ENCODE measurements around the gene GPER1. TPM values are rescaled to one million over a fixed set of nuclear protein-coding genes. Genes with fewer than 3 reads are reported as not detected.

The GPER1 gene
- total RNA-seq, 2 experiments from 2014 or later: 0.08 TPM; not detected in 1

- no peak for DNase-seq
- ChIA-PET POLR2A (no interaction called here), CTCF (interaction anchor here (0.9 to 1.9 kb wide), 3 partner anchors 11 to 83 kb away, joined by 4 to 11 read pairs (median 5); no protein-coding TSS in a partner anchor)
- no peaks in the 10 kb centered on the region for H3K9me3 Mint-ChIP-seq
- no peaks in the 10 kb centered on the region for H3K27me3 Mint-ChIP-seq
- no peak overlapping the region for H3K27ac Mint-ChIP-seq
- H3K36me3 Mint-ChIP-seq (ENCODE audit: low read depth): no peaks in the 10 kb centered on the region
- no peak overlapping the region for H3K4me3 Mint-ChIP-seq
- no peaks in the 10 kb centered on the region for H3K4me1 Mint-ChIP-seq
Observed at GRCh38 chr7:1076184-1077072, 11.5 kb upstream of the GPER1 start.

- ChIA-PET POLR2A (no interaction called here), CTCF (interaction anchor here (0.5 to 2.0 kb wide), 3 partner anchors 13 to 86 kb away, joined by 5 to 8 read pairs (median 6); no protein-coding TSS in a partner anchor)
- no peaks in the 10 kb centered on the region for H3K27me3 Mint-ChIP-seq
- DNase-seq: no peak
- no peak overlapping the region for H3K4me3 Mint-ChIP-seq
- H3K9me3 Mint-ChIP-seq: no peaks in the 10 kb centered on the region
- no peaks in the 10 kb centered on the region for H3K4me1 Mint-ChIP-seq
- H3K36me3 Mint-ChIP-seq (ENCODE audit: low read depth): no peaks in the 10 kb centered on the region
- H3K27ac Mint-ChIP-seq: no peak overlapping the region
Observed at GRCh38 chr7:1078519-1078918, 9.4 kb upstream of the GPER1 start.

DNA sequence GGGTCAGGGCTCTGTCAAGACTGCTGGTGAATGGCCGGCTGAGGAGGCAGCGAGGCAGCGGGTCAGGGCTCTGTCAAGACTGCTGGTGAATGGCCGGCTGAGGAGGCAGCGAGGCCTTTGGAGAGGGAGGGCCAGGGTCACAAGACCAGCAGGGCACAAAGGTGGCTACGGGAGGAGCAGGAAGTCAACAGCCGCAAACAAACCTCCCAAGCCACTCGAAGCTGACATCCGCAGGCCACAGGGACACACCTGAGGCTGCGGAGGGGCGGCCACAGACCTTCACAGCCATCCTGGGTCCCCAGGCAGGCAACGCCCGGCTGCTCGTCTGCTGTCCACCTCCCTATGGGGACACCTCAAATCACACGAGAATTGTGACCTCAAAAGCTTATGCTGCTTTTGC is 8.9 kb upstream of the GPER1 start:
- ChIA-PET POLR2A (no interaction called here), CTCF (interaction anchor here (0.5 to 2.0 kb wide), 3 partner anchors 13 to 86 kb away, joined by 5 to 8 read pairs (median 6); no protein-coding TSS in a partner anchor)
- Mint-ChIP-seq H3K4me1 (no peaks in the 10 kb centered on the region), H3K4me3 (no peak overlapping the region), H3K9me3 (no peaks in the 10 kb centered on the region), H3K27ac (no peak overlapping the region), H3K36me3 (ENCODE audit: low read depth) (no peaks in the 10 kb centered on the region), H3K27me3 (no peaks in the 10 kb centered on the region)
- no peak for DNase-seq

DNA sequence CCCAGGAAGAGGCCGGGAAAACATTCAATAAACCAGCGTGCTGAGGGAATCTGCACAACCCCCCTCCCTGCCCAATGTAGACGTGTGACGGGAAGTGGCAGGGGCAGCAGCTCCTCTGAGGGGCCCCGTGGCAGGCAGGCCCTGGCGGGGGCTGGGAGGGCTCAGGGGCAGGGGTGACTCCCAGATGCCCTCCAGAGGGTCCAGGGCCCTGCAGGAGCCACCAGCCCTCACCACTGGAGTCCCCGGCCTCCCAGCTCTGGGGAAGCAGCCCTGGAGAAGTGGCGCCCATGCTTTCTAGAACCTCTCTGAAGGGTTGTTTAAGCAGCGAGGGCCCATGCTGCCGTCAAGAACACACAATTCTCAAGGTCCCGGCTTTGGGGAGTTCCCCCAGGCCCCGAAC is 8.4 kb upstream of the GPER1 start:
- CTCF ChIA-PET: interaction anchor here (1.5 to 2.0 kb wide), 2 partner anchors 14 to 97 kb away, joined by 5 to 8 read pairs; no protein-coding TSS in a partner anchor

DNA sequence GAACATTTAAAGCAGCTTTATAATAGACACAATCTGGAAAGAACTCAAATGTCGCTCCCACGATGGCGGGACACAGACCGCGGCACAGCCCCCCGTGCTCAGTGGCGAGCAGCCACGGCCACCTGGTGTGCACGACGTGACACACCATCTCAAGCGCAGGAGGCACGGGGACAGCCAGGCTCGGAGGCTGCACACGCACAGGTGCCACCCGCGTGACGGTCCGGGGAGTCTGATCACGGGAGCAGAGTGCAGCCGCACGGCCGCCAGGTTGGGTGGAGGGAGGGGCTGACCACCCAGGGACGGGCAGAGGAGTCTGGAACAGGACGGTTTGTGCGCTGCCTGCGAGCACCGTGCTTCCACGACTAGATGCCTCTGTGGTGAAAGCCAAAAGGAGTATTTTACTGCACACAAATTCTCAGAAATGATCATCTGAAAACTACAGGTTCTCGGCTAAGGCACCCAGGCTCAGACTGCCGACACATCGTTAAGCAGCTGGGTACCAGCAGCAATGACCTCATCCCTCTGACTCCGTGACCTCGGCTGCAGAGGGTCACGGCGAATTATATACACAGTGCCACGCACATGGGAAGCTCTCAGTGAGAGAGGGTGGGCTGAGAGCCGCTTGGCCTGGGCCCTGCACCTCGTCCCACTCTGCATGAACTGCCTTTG is 7.5 kb upstream of the GPER1 start:
- Mint-ChIP-seq H3K4me1 (no peaks in the 10 kb centered on the region), H3K4me3 (no peak overlapping the region), H3K9me3 (no peaks in the 10 kb centered on the region), H3K27me3 (no peaks in the 10 kb centered on the region), H3K27ac (no peak overlapping the region), H3K36me3 (ENCODE audit: low read depth) (no peaks in the 10 kb centered on the region)
- CTCF ChIA-PET: interaction anchor here (1.5 to 2.6 kb wide), 2 partner anchors 87 to 96 kb away, joined by 5 to 9 read pairs; no protein-coding TSS in a partner anchor
- DNase-seq: no peak
- POLR2A ChIA-PET: no interaction called here

More for the DNA sequence above, 8.4 kb upstream of the GPER1 start:
- Mint-ChIP-seq H3K4me3 (no peak overlapping the region), H3K9me3 (no peaks in the 10 kb centered on the region), H3K27ac (no peak overlapping the region), H3K27me3 (no peaks in the 10 kb centered on the region), H3K36me3 (ENCODE audit: low read depth) (no peaks in the 10 kb centered on the region), H3K4me1 (no peaks in the 10 kb centered on the region)
- POLR2A ChIA-PET: no interaction called here
- DNase-seq: no peak

- no peaks in the 10 kb centered on the region for H3K9me3 Mint-ChIP-seq
- no peaks in the 10 kb centered on the region for H3K36me3 Mint-ChIP-seq (ENCODE audit: low read depth)
- H3K4me3 Mint-ChIP-seq: no peak overlapping the region
- no peak for DNase-seq
- no peak overlapping the region for H3K27ac Mint-ChIP-seq
- CTCF ChIA-PET: interaction anchor here (1.4 to 2.6 kb wide), 3 partner anchors 15 to 96 kb away, joined by 5 to 9 read pairs (median 5); no protein-coding TSS in a partner anchor
- POLR2A ChIA-PET: no interaction called here
- no peaks in the 10 kb centered on the region for H3K27me3 Mint-ChIP-seq
- H3K4me1 Mint-ChIP-seq: no peaks in the 10 kb centered on the region
Observed at GRCh38 chr7:1080921-1081255, 7.0 kb upstream of the GPER1 start.

GRCh38 chr7:1081336-1081735 is 6.6 kb upstream of the GPER1 start:
- ChIA-PET POLR2A (no interaction called here), CTCF (interaction anchor here (1.4 to 2.6 kb wide), 2 partner anchors 16 to 88 kb away, joined by 5 to 9 read pairs; no protein-coding TSS in a partner anchor)
- Mint-ChIP-seq H3K4me1 (no peaks in the 10 kb centered on the region), H3K4me3 (no peak overlapping the region), H3K9me3 (no peaks in the 10 kb centered on the region), H3K27ac (no peak overlapping the region), H3K27me3 (no peaks in the 10 kb centered on the region), H3K36me3 (ENCODE audit: low read depth) (no peaks in the 10 kb centered on the region)
- no peak for DNase-seq

- DNase-seq: no peak
- Mint-ChIP-seq H3K27ac (no peak overlapping the region), H3K27me3 (no peaks in the 10 kb centered on the region), H3K4me3 (no peak overlapping the region), H3K36me3 (ENCODE audit: low read depth) (no peaks in the 10 kb centered on the region), H3K9me3 (no peaks in the 10 kb centered on the region), H3K4me1 (peaks cover 5% of the 10 kb centered on the region)
- POLR2A ChIA-PET: no interaction called here
- CTCF ChIA-PET: interaction anchor here (1.4 to 2.6 kb wide), 2 partner anchors 16 to 89 kb away, joined by 5 to 9 read pairs; no protein-coding TSS in a partner anchor
Observed at GRCh38 chr7:1081931-1082401, 5.9 kb upstream of the GPER1 start.

- Mint-ChIP-seq H3K9me3 (no peaks in the 10 kb centered on the region), H3K27ac (no peak overlapping the region), H3K4me3 (no peak overlapping the region), H3K4me1 (peaks cover 12% of the 10 kb centered on the region), H3K36me3 (ENCODE audit: low read depth) (no peaks in the 10 kb centered on the region), H3K27me3 (no peaks in the 10 kb centered on the region)
- DNase-seq: no peak
- ChIA-PET POLR2A (no interaction called here), CTCF (interaction anchor here (1.3 to 1.9 kb wide), 2 partner anchors 15 to 18 kb away, joined by 3 to 6 read pairs; no protein-coding TSS in a partner anchor)
Observed at GRCh38 chr7:1083729-1084657, 3.9 kb upstream of the GPER1 start.

GRCh38 chr7:1085266-1085665 is 2.6 kb upstream of the GPER1 start:
- Mint-ChIP-seq H3K36me3 (ENCODE audit: low read depth) (no peaks in the 10 kb centered on the region), H3K27me3 (no peaks in the 10 kb centered on the region), H3K9me3 (no peaks in the 10 kb centered on the region), H3K4me3 (no peak overlapping the region), H3K4me1 (peaks cover 12% of the 10 kb centered on the region), H3K27ac (no peak overlapping the region)
- ChIA-PET CTCF (interaction anchor here (0.7 to 3.2 kb wide), 7 partner anchors 8 to 110 kb away, joined by 3 to 26 read pairs (median 3); partner anchors contain the start of gene COX19), POLR2A (no interaction called here)
- no peak for DNase-seq

- H3K27ac Mint-ChIP-seq: no peak overlapping the region
- no peaks in the 10 kb centered on the region for H3K9me3 Mint-ChIP-seq
- H3K4me1 Mint-ChIP-seq: peaks cover 12% of the 10 kb centered on the region
- no peaks in the 10 kb centered on the region for H3K36me3 Mint-ChIP-seq (ENCODE audit: low read depth)
- no peak overlapping the region for H3K4me3 Mint-ChIP-seq
- no peak for DNase-seq
- CTCF ChIA-PET: interaction anchor here (0.6 to 3.2 kb wide), 11 partner anchors 8 to 111 kb away, joined by 3 to 26 read pairs (median 3); partner anchors contain the start of gene COX19
- H3K27me3 Mint-ChIP-seq: no peaks in the 10 kb centered on the region
- POLR2A ChIA-PET: no interaction called here
Observed at GRCh38 chr7:1085910-1086421, 1.9 kb upstream of the GPER1 start.

Data from activated CD4-positive, alpha-beta T cell treated with anti-CD3 and anti-CD28 coated beads, Interleukin-2, amount 10 ng/mL, durations not matched to agents 7 days and 5 days (primary cell).